ENCODE measurements around the gene SACM1L.

The SACM1L gene

GRCh38 chr3:45688882-45689786, at the start of gene SACM1L:
TSS of gene SACM1L (plus strand) at chr3:45689396. CDS start at chr3:45689466, 70 bp downstream.
- peak; percentile 96 for DNase-seq

GRCh38 chr3:45640091-45640507, 49.1 kb upstream of the SACM1L start:
- no peak for DNase-seq

GRCh38 chr3:45640724-45641361, 48.4 kb upstream of the SACM1L start:
- no peak for DNase-seq

DNA sequence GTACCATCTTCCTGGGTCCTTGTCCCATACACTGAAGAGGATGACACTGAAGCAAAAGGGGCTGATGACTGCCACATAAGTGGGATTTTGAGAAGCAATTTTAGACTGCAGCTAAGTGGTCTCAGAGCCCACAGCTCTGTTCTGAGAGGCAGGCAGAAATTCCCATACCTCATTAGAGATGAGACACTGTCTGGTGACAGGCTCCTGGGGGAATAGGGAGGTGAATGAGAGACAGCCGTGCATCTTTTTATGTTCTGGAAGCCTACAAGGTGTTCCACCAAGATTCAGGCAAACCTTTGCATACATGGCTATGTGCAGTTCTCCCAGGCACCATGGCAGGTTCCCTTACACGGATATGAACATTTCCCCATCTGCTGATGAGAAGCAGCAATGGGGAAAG, 47.4 kb upstream of the SACM1L start:
- no peak for DNase-seq

GRCh38 chr3:45642731-45643152, 46.5 kb upstream of the SACM1L start:
- DNase-seq = no peak

DNA sequence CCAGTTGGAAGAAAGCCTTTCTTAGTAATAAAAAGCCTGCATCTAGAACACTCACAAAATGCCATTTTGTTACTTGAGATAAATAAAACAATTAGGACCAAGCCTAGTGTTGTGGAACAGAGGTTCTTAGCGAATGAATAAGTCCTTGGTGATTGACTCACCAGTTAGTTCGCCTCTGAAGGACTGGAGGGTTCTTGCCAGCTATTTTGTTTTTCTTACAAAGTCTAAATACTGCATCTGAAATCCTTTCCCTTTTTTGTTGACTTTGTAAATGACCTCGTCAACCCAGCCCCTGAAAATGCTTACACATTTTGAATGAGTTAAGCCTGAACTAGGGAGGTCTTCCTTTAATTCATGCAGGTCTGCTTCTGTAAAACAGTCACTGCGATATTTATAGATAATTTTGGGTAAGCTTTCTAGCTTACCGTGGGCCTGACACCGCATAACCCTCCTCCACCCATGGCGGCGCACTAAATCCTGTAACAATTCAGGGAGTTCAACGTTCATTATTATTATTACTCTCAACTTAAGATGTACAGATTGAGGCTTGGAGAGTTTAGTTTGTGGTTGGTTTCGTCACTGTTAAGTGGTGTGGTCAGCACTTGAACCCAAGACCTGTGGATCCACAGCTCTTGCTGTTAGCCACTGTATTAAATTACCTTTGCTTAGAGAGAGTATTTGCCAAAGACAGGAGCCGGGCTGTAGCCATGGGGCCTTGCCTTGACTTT, 45.0 kb upstream of the SACM1L start:
- DNase-seq = no peak

- no peak for DNase-seq
These were observed 44.4 kb upstream of the SACM1L start for GRCh38 chr3:45644791-45645201.

- no peak for DNase-seq
These were observed 43.1 kb upstream of the SACM1L start for GRCh38 chr3:45646051-45646585.

DNA sequence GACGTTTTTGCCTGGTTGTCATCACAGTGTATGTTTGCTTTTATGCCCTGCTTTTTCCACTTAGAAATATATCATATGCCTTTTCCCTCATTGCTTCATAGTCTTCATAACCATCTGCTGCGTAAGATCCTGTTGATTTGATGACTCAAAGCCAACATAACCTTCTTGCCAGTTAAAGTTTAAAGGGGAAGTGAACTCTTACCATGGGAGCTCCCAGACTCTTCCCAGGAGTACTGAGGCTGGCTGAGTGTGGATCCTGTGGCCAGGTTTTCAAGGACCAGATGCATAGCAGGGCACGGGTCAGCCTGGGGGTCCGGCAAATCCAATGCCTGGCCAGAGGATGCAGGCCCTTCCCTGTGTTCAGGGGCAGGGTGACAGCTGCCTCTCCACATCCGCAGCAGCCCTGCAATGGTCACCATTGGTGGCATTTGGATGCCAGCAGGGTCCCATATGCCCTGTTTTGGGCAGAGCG, 42.0 kb upstream of the SACM1L start:
- DNase-seq = no peak

GRCh38 chr3:45653205-45653604, 36.0 kb upstream of the SACM1L start:
- DNase-seq = no peak

GRCh38 chr3:45654397-45654944, 34.7 kb upstream of the SACM1L start:
- no peak for DNase-seq

GRCh38 chr3:45655906-45656305, 33.3 kb upstream of the SACM1L start:
- DNase-seq = no peak

GRCh38 chr3:45656575-45657363, 32.4 kb upstream of the SACM1L start:
- peak; percentile 90 for DNase-seq

DNA sequence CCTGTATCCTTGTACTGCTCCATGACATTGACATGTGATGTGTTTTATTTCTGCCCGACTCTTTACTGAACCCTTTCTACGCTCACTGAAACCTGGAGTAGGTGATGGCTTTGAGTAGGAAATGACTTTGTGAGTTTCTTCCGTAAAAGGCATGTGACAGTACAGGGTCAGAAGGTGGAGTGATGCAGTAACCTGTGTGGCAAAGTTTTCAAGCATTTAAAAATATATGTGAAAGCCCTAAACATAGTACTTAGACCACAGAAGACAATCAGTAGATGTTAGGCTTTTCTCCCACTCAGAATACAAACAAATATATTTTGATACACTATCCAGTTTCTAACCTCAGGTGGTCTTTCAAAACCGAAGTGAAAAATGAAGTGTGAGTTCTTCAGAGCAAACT, 31.3 kb upstream of the SACM1L start:
- DNase-seq = no peak

DNA sequence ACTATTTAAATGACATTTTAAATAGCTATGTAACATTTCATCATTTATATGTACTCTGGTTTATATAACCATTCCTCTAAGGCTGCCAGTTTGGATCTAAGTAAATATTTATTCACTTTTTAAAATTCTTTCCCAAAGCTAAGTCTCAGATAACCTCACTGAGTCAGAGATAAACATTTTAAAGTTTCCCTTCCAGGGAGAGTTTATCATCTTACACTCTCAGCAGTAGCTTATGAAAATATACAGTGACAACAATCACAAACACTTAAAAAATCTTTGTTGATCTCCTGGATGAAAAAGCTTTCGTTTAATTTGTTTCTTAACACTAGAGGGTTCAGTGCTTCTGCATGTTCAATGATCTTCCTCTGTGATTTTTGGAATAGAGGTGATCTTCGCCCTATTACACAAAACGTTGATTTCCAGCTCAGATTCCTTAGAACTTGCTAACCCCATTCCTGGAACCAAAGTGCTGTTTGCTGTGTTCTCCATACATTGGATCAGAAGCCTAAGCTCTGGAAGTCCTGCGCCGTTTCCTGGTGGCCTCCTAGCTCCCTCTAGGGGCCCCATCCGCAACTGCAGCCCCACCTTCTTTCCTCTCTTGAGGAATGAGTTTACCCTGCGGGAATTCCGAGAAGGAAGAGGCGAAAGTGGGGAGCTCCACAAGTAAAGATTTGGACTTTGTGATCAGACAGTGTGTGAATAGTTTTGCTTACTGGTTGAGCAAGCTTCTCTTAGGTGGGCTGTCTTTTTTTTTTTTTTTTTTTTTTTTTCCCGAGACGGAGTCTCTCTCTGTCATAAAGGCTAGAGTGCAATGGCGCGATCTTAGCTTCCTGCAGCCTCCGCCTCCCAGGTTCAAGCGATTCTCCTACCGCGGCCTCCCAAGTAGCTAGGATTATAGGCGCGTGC, 29.3 kb upstream of the SACM1L start:
- DNase-seq = peak; percentile 54

DNA sequence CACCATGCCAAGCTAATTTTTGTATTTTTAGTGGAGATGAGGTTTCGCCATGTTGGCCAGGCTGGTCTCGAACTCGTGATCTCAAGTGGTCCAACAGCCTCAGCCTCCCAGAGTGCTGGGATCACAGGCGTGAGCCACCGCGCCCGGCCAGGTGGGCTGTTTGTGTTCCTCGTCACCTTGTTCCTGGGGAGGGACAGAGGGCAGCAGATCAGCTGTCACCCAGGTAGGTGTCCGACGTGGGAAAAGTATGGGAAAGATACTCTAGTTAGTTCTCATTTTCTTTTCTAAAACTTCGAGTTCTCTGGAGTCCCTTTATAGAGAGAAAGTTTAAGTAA, 28.7 kb upstream of the SACM1L start:
- DNase-seq = no peak

GRCh38 chr3:45664578-45664977, 24.6 kb upstream of the SACM1L start:
- DNase-seq = peak; percentile 79

- DNase-seq = peak; percentile 73
These were observed 24.1 kb upstream of the SACM1L start for GRCh38 chr3:45665101-45665572.

DNA sequence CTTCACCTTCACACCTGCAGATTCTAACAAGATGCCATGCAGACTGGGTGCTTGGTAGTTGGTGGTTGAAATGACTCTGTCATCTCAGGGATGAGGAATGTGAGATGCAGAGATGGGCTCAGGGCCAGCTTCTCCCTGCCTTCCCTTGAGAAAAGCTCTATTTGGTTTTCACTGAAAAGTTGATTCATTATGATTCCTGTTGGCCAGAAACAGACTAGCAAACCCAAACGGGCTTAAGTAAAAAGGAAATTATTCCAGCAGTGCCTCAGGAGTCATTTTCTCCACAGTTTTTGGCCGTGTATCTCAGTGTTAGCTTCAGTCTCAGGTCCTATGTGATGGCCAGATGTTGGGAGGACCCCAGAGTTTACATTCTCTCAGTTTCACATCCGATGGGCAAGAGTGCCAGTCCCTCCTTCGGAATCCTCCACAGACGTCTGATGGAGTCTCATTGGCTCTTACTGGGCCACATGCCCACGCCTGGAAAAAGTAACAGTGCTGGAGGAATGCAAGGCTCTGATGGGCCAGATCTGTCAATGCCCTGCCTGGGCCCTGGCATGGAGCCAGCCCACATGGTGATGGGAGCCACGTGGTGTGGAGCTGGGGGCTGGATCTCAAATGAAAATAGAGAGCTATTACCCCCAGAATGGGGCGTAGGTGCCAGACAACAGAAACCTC, 22.3 kb upstream of the SACM1L start:
- DNase-seq = no peak

DNA sequence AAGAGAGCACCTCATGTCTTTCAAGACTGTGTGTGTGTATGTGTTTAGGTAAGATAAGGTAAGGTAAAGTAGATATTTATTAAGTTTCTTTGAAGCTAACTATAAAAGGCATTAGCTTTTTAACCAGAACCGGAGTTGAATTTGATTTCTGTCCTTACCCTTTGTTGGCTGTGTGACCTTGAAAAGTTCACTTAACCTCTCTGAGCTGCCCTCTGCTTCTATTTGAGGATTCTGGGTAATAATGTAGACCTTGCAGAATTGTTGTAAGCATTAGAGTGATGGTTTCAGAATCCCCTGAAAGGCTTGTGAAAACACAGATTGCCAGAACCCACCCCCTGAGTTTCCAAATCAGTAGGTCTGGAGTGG, 21.6 kb upstream of the SACM1L start:
- no peak for DNase-seq

All from CD4-positive, alpha-beta T cell treated with Interleukin-6 for 4 hours (primary cell).